ENCODE data around the gene TIMM17A.

Gene TIMM17A

GRCh38 chr1:202005958-202006357 is 50.7 kb downstream of the TIMM17A start:
- no peak for DNase-seq (ENCODE audit: extremely low read depth, low read depth)
- TF ChIP-seq, protein P1, sequence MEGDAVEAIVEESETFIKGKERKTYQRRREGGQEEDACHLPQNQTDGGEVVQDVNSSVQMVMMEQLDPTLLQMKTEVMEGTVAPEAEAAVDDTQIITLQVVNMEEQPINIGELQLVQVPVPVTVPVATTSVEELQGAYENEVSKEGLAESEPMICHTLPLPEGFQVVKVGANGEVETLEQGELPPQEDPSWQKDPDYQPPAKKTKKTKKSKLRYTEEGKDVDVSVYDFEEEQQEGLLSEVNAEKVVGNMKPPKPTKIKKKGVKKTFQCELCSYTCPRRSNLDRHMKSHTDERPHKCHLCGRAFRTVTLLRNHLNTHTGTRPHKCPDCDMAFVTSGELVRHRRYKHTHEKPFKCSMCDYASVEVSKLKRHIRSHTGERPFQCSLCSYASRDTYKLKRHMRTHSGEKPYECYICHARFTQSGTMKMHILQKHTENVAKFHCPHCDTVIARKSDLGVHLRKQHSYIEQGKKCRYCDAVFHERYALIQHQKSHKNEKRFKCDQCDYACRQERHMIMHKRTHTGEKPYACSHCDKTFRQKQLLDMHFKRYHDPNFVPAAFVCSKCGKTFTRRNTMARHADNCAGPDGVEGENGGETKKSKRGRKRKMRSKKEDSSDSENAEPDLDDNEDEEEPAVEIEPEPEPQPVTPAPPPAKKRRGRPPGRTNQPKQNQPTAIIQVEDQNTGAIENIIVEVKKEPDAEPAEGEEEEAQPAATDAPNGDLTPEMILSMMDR (IDR thresholded peaks at IDR 0.05; ENCODE audit: low read depth, low read length): peak; percentile 31

DNA sequence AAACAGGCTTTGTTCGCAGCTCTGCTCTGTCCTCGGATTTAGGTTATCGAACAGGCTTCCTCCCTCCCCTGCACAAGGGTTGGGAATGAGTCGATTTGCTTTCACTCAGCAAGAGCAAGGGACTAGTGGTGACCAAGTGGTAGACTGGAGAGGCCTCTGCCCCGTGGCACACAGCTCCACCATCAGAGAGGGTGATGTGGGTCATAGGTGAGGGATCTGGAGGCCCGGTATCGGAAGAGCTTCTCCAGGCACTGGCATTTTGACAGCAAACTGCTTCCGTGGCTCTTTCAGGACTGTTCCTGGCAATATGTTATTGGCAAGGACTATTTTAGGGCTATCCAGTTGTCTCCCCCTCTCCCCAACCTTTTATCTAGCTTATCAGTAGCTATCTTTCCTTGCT is 52.0 kb downstream of the TIMM17A start:
- TF ChIP-seq, protein P1 (IDR thresholded peaks at IDR 0.05; ENCODE audit: low read depth, low read length): no peak
- DNase-seq (ENCODE audit: extremely low read depth, low read depth): no peak

GRCh38 chr1:202007805-202008489 is 52.6 kb downstream of the TIMM17A start:
- DNase-seq (ENCODE audit: extremely low read depth, low read depth): no peak
- TF ChIP-seq, protein P1 (IDR thresholded peaks at IDR 0.05; ENCODE audit: low read depth, low read length): no peak

DNA sequence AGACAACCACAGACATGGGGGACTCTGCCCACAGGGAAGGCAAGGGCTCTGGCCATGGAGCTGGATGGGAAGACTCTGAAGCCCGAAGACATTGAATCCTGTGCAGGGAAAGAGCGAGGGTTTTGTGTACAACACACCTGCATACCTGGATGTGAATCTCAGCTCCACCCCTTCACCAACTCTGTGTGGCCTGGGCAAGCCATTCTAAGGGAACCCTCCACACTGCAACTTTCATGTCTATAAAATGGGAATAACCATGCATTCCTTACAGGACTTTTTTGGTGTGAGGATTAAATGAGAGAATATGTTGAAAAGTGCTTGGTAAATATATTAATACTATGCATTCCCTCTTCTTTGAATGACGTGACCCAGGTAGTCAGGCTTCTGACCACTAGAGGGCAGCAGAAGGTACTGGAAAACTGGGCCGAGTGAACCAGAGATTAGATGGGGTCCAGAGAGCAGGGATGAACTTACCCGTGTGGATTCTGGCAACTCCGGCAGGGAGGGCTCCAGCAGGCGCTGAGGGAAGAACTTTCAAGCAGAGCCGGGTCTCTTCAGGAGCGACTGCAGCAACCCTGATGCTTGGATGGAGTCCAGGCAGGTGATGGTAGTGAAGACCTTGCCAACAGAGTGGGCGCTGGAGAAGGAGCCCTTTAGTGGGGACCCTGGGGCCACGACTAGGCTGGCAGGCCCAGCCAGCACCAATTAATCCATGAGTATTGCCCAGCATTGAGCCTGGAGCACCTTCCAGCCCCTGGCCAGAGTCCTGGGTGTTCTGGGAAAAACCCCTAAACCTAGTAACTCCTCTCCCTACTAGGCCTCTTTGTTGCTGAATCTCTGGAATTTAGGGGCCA is 54.2 kb downstream of the TIMM17A start:
- TF ChIP-seq, protein P1 (IDR thresholded peaks at IDR 0.05; ENCODE audit: low read depth, low read length): peak; percentile 89
- peak; percentile 52 for DNase-seq (ENCODE audit: extremely low read depth, low read depth)

DNA sequence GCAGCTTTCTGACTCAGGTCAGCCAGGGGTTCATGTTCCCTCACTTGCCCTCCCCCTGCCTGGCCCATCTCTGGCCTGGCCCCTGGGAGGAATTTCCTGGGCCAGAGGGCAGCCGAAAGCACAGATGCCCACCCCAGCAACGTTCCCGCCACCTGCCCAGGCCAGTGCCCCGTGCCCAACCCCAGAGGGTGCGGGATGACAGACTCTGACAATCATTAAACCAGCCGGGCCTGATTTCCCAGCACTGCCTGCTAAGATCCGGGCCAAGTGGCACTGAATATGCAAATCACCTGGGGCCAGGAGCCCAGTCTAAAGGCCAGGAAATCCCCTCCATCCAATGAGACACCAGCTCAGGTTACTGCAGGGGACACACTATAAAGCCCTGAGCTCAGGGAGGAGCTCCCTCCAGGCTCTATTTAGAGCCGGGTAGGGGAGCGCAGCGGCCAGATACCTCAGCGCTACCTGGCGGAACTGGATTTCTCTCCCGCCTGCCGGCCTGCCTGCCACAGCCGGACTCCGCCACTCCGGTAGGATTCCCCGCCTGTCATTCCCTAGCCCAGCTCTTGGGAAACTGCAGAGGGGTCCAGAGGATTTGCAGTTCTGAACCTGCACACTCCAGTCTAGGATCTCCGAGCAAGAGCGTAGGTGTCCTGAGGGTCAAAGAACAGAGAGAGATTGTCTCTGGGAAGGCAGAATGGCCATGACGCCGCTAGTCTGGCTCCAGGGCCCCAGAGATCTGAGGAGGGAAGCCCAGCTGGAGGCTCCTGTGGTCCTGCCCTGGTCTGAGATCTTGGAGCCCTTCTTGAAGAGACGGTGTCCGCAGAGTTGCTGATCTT is 55.1 kb downstream of the TIMM17A start, which contains the start of gene ELF3:
Gene ELF3, plus strand, starts transcription at position 408 of the 836 bp plus-strand sequence. CDS start 550 bp downstream, outside the sequence.
- DNase-seq (ENCODE audit: extremely low read depth, low read depth): no peak
- TF ChIP-seq, protein P1 (IDR thresholded peaks at IDR 0.05; ENCODE audit: low read depth, low read length): no peak

DNA sequence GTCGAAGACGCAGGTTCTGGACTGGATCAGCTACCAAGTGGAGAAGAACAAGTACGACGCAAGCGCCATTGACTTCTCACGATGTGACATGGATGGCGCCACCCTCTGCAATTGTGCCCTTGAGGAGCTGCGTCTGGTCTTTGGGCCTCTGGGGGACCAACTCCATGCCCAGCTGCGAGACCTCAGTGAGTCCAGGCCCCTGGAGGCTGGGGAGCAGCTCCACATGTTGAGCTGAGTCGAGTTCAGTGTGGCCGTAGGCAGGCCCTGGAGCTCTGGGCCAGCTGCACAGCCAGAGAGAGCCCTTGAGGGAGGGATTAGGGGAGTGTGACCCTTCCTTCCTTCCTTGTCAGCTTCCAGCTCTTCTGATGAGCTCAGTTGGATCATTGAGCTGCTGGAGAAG is 56.7 kb downstream of the TIMM17A start:
- DNase-seq (ENCODE audit: extremely low read depth, low read depth): no peak
- TF ChIP-seq, protein P1 (IDR thresholded peaks at IDR 0.05; ENCODE audit: low read depth, low read length): no peak
